OCI-LY1 (cell line): ENCODE measurements around the gene PCNT.

Source experiments
- H2AFZ ChIP-seq: fragments of 200-600 bp; sonication (generic), shearing (Covaris generic); 2 replicates; pipeline ENCODE4 v1.6.0; 2014; ENCODE audit warnings: antibody characterized with exemption, mild to moderate bottlenecking, low read length
- H3F3A ChIP-seq: fragments of 200-600 bp; sonication (generic), shearing (Covaris generic); 2 replicates; pipeline ENCODE4 v1.6.0; 2014; ENCODE audit warnings: mild to moderate bottlenecking, antibody characterized with exemption, low read length, moderate library complexity; ENCODE audit not compliant: insufficient read depth
- H3K27ac ChIP-seq: fragments of 200-600 bp; sonication (generic); 2 replicates; pipeline ENCODE4 v1.5.1; 2014; ENCODE audit warnings: low read length, mixed run types, mild to moderate bottlenecking, low read depth; ENCODE audit not compliant: poor library complexity, severe bottlenecking
- H3K27me3 ChIP-seq: fragments of 200-600 bp; sonication (generic); 2 replicates; pipeline ENCODE4 v1.6.0; 2014; ENCODE audit warnings: antibody characterized with exemption, mild to moderate bottlenecking, low read length, moderate library complexity; ENCODE audit not compliant: insufficient read depth
- H3K36me3 ChIP-seq: fragments of 200-600 bp; sonication (generic); 2 replicates; pipeline ENCODE4 v1.6.1; 2014; ENCODE audit warnings: mild to moderate bottlenecking, antibody characterized with exemption, low read length, moderate library complexity, mixed read lengths; ENCODE audit not compliant: insufficient read depth
- H3K4me1 ChIP-seq: fragments of 200-600 bp; sonication (generic); 2 replicates; pipeline ENCODE4 v1.5.1; 2014; ENCODE audit warnings: mild to moderate bottlenecking, low read length, moderate library complexity; ENCODE audit not compliant: insufficient read depth, severe bottlenecking
- H3K4me2 ChIP-seq: fragments of 200-600 bp; sonication (generic), shearing (Covaris generic); 2 replicates; pipeline ENCODE4 v1.6.1; 2014; ENCODE audit warnings: low read length
- H3K4me3 ChIP-seq: fragments of 200-600 bp; sonication (generic); 2 replicates; pipeline ENCODE4 v1.5.1; 2014; ENCODE audit warnings: low read length, low read depth, mild to moderate bottlenecking, mixed read lengths; ENCODE audit not compliant: poor library complexity, severe bottlenecking
- H3K79me2 ChIP-seq: fragments of 200-600 bp; shearing (Covaris generic); 2 replicates; pipeline ENCODE4 v1.6.1; 2016; ENCODE audit warnings: mixed run types, low read length, mixed read lengths; ENCODE audit not compliant: insufficient read depth
- H3K9ac ChIP-seq: fragments of 200-600 bp; sonication (generic), shearing (Covaris generic); 2 replicates; pipeline ENCODE4 v1.6.1; 2014; ENCODE audit warnings: mild to moderate bottlenecking, low read length, mixed read lengths
- H3K9me2 ChIP-seq: fragments of 200-600 bp; sonication (generic), shearing (Covaris generic); 2 replicates; pipeline ENCODE4 v1.6.1; 2014; ENCODE audit warnings: low read depth, mild to moderate bottlenecking, low read length, mixed read lengths
- H3K9me3 ChIP-seq: fragments of 200-600 bp; shearing (Covaris generic); 2 replicates; pipeline ENCODE4 v1.6.1; 2014; ENCODE audit warnings: low read length, mixed read lengths
- H4K20me1 ChIP-seq: fragments of 200-600 bp; sonication (generic), shearing (Covaris generic); 2 replicates; pipeline ENCODE4 v1.6.0; 2016; ENCODE audit warnings: mild to moderate bottlenecking, low read length; ENCODE audit not compliant: insufficient read depth
- CTCF ChIP-seq: fragments of 200-600 bp; sonication (generic), shearing (Covaris generic); IDR thresholded peaks from 2 replicates; pipeline ENCODE4 v1.5.1; 2017; ENCODE audit warnings: mild to moderate bottlenecking, antibody characterized with exemption, low read length, moderate library complexity, mixed read lengths
- EZH2 ChIP-seq: fragments of 200-600 bp; sonication (generic), shearing (Covaris generic); IDR thresholded peaks from 2 replicates; pipeline ENCODE4 v1.8.0; 2017; ENCODE audit warnings: borderline replicate concordance, mixed run types, mild to moderate bottlenecking, antibody characterized with exemption, low read length, moderate library complexity, mixed read lengths

The PCNT gene

GRCh38 chr21:46392921-46393320 is 69.0 kb downstream of the PCNT start:
- no peaks in the 10 kb centered on the region for H3K79me2 ChIP-seq
- H3K4me2 ChIP-seq, result no peak overlapping the region
- peaks cover 5% of the 10 kb centered on the region for H3K4me1 ChIP-seq
- no peak for TF ChIP-seq CTCF
- no peak for TF ChIP-seq EZH2
- H3K4me3 ChIP-seq, result no peak overlapping the region
- H2AFZ ChIP-seq, result no peak overlapping the region
- H3K9ac ChIP-seq, result no peak overlapping the region
- H3K9me2 ChIP-seq, result no peaks in the 10 kb centered on the region
- no peaks in the 10 kb centered on the region for H4K20me1 ChIP-seq
- H3K36me3 ChIP-seq, result peaks cover 42% of the 10 kb centered on the region
- no peaks in the 10 kb centered on the region for H3K27me3 ChIP-seq
- no peaks in the 10 kb centered on the region for H3K9me3 ChIP-seq
- no peak overlapping the region for H3K27ac ChIP-seq
- no peaks in the 10 kb centered on the region for H3F3A ChIP-seq

- Histone ChIP-seq H3K9me2 (no peaks in the 10 kb centered on the region), H3K27me3 (no peaks in the 10 kb centered on the region), H3K4me1 (peaks cover 5% of the 10 kb centered on the region), H3K9me3 (no peaks in the 10 kb centered on the region), H2AFZ (no peak overlapping the region), H3K36me3 (peaks cover 43% of the 10 kb centered on the region), H3K4me2 (no peak overlapping the region), H3K27ac (no peak overlapping the region), H4K20me1 (no peaks in the 10 kb centered on the region), H3K4me3 (no peak overlapping the region), H3F3A (no peaks in the 10 kb centered on the region), H3K9ac (no peak overlapping the region), H3K79me2 (no peaks in the 10 kb centered on the region)
- TF ChIP-seq CTCF, result no peak
- TF ChIP-seq EZH2, result no peak
Observed at GRCh38 chr21:46393451-46393940, 69.5 kb downstream of the PCNT start.

- Histone ChIP-seq H3K27me3 (no peaks in the 10 kb centered on the region), H3K9ac (no peak overlapping the region), H3F3A (no peaks in the 10 kb centered on the region), H4K20me1 (no peaks in the 10 kb centered on the region), H3K9me2 (no peaks in the 10 kb centered on the region), H2AFZ (no peak overlapping the region), H3K4me3 (no peak overlapping the region), H3K9me3 (no peaks in the 10 kb centered on the region), H3K36me3 (peaks cover 42% of the 10 kb centered on the region; the same call in 1 of the 2 replicates), H3K4me1 (peaks cover 5% of the 10 kb centered on the region), H3K79me2 (no peaks in the 10 kb centered on the region), H3K4me2 (no peak overlapping the region), H3K27ac (peak overlapping the region; percentile 25)
- TF ChIP-seq EZH2 (no peak), CTCF (no peak)
Observed at GRCh38 chr21:46393941-46394594, 70.1 kb downstream of the PCNT start.
